ENCODE measurements around the gene SH2B3. TPM values are rescaled to one million over a fixed set of nuclear protein-coding genes. Genes with fewer than 3 reads are reported as not detected.

Gene SH2B3
- total and polyA plus RNA-seq, 2 of the 13 experiments (the other 11 are each of a cell fraction or from before 2014, with no cell fraction given): 6.8 to 6.9 TPM

- TF ChIP-seq ZNF646 (CRISPR knock-in tag; IDR thresholded peaks at IDR 0.05): no peak
- TF ChIP-seq LRRFIP1 (CRISPR knock-in tag; conservative IDR thresholded peaks at IDR 0.05): no peak
- no peak for TF ChIP-seq LCORL (IDR thresholded peaks at IDR 0.05)
- TF ChIP-seq LCORL (CRISPR knock-in tag; IDR thresholded peaks at IDR 0.05): peak; percentile 80
- TF ChIP-seq ZNF788 (CRISPR knock-in tag; IDR thresholded peaks at IDR 0.05; ENCODE audit: borderline replicate concordance): peak; percentile 78; the same call in 1 of the 2 replicates
- no peak for TF ChIP-seq ZNF12 (CRISPR knock-in tag; IDR thresholded peaks at IDR 0.05)
- peak; percentile 86; the same call in 1 of the 2 replicates for TF ChIP-seq ZMAT3 (CRISPR knock-in tag; conservative IDR thresholded peaks at IDR 0.05)
- no peak for TF ChIP-seq ZNF18 (CRISPR knock-in tag; IDR thresholded peaks at IDR 0.05; ENCODE audit: insufficient replicate concordance)
- TF ChIP-seq THAP7 (CRISPR knock-in tag; IDR thresholded peaks at IDR 0.05): no peak
- TF ChIP-seq ZNF430 (CRISPR knock-in tag; IDR thresholded peaks at IDR 0.05): 0 out of 2 replicates have a peak, but pooled peaks have one; percentile 35
- TF ChIP-seq AGO1 (IDR thresholded peaks at IDR 0.05; ENCODE audit: low read depth, low read length, poor library complexity, severe bottlenecking): no peak
- peak; percentile 55; the same call in 1 of the 2 replicates for TF ChIP-seq MEIS2 (CRISPR knock-in tag; IDR thresholded peaks at IDR 0.05)
- TF ChIP-seq NFKBIZ (CRISPR knock-in tag; IDR thresholded peaks at IDR 0.05): peak; percentile 53
- TF ChIP-seq ZKSCAN5 (CRISPR knock-in tag; IDR thresholded peaks at IDR 0.05): no peak
- TF ChIP-seq HMG20A (CRISPR knock-in tag; IDR thresholded peaks at IDR 0.05; ENCODE audit: borderline replicate concordance): peak; percentile 82; the same call in 1 of the 2 replicates
- TF ChIP-seq ZNF431 (CRISPR knock-in tag; IDR thresholded peaks at IDR 0.05; ENCODE audit: borderline replicate concordance, low read depth): peak; percentile 46; the same call in 1 of the 2 replicates
- TF ChIP-seq ZNF761 (CRISPR knock-in tag; conservative IDR thresholded peaks at IDR 0.05): 0 out of 2 replicates have a peak, but pooled peaks have one; percentile 37
- peak; percentile 41; the same call in 1 of the 2 replicates for TF ChIP-seq ZNF460 (CRISPR knock-in tag; IDR thresholded peaks at IDR 0.05; ENCODE audit: borderline replicate concordance)
Measured at GRCh38 chr12:111367661-111368221, 38.0 kb upstream of the SH2B3 start (continued).

Measured in HepG2 (cell line).